Measurements from ENCODE around the gene E2F3.

The E2F3 gene

GRCh38 chr6:20401205-20402091 is at the start of gene E2F3:
Gene E2F3 (plus strand): TSS chr6:20401879. CDS start chr6:20402233, 354 bp downstream.
- ATAC-seq: peak; percentile 82 to 84

DNA sequence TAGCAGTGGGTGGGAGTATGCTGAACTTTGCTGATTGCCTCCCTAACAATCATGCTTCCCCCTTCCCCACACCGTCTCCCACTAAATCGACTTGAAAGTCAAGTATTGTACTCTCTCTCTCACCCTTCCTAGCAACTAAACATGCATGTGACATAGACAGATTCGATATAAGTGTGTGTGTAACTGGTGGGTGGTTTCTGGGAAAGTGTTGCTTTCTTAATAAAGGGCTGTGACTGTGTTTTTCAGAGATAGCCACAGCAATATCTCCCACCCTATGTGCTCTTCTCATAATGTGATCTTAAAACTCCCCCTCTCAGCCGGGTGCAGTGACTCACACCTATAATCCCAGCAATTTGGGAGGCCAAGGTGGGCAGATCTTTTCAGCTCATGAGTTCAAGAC is 49.3 kb upstream of the E2F3 start:
- no peak for ATAC-seq

- ATAC-seq: no peak
Observed at GRCh38 chr6:20353134-20353533, 48.5 kb upstream of the E2F3 start.

DNA sequence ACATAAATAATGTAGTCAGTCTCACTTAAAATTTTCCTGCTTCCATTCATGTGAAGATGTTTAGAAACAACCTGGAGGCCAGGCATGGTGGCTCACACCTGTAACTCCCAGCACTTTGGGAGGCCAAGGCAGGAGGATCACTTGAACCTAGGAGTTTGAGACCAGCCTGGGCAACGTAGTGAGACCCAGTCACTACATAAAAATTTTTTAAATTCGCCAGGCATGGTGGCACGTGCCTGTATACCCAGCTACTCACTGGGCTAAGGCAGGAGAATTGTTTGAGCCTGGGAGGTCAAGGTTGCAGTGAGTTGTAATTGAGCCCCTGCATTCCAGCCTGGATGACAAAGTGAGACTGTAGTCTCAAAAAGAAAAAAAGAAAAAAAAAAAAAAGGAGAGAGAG is 47.3 kb upstream of the E2F3 start:
- ATAC-seq: no peak

GRCh38 chr6:20360471-20361119 is 41.1 kb upstream of the E2F3 start:
- ATAC-seq: no peak

DNA sequence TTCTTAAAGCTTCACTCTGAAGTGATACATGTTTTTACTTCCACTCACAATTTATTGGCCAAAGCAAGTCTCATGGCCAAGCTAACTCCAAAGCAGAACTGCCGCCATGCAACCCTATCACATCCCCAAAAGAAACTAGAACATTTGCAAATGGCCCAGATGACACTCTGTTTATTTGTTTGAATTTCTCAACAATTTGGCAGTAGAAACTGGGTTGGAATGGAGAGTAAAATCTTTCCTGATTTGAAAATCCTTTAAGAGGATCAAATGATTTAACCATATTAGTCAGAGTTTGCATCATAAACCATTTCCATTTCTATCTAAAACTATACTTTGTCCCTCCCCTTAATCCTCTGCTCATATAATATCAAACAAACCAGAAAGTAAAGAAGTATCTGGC is 39.1 kb upstream of the E2F3 start:
- no peak for ATAC-seq

- ATAC-seq: peak; percentile 25 to 44
Observed at GRCh38 chr6:20364327-20364726, 37.4 kb upstream of the E2F3 start.

DNA sequence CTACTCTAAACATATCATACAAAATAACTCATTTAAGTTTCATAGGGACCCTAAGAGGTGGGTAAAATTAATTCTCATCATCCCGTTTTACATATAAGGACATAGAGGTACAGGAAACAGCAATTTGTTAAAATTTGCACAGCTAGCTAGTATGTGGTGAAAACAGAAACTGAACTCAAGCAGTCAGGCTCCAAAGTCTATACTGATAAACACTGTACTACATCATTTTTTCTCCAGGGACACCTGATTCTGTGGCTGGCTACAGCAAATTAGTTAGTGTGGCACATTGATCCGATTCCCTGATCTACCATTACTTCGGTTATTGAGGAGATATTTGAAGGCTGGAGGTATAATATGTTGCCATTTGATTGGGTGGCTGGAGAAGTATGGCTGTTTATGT is 36.2 kb upstream of the E2F3 start:
- peak in 1 of 2 donors; percentile 33 for ATAC-seq

- peak in 1 of 2 donors; percentile 15 for ATAC-seq
Observed at GRCh38 chr6:20366082-20366830, 35.4 kb upstream of the E2F3 start.

DNA sequence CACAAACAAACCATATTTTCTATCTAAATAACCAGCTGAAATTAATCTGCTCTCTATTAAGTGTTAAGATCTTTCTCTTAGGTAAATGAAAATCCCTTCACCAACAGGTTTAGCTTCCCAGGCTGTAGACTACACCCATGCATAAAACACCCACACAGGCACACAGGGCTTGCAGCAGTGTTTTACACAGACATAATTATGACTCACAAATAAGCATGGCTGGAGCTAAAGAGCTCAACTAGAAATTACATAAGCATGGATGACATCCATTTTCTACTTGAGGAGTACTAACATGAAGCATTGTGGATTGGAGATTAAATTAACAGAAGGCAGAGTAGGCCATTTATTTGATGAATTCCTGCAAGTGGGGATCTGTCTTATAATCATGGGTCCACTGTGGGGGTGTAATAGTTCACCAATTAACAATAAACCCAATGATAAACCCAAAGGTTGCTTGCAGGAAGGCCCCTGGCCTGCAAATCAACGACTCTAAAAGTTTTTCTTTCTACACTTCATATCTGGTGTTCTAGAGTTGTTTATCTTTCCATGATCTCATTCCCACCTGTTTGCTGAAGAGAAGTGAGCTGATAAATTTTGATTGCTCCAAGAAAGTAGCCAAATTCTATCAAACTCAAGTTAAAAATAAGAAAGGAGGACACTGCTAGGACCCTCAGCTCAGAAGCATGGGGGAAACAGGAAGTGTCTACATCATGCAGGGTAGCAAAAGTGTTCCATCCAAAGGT is 33.8 kb upstream of the E2F3 start:
- peak; percentile 70 to 73 for ATAC-seq

DNA sequence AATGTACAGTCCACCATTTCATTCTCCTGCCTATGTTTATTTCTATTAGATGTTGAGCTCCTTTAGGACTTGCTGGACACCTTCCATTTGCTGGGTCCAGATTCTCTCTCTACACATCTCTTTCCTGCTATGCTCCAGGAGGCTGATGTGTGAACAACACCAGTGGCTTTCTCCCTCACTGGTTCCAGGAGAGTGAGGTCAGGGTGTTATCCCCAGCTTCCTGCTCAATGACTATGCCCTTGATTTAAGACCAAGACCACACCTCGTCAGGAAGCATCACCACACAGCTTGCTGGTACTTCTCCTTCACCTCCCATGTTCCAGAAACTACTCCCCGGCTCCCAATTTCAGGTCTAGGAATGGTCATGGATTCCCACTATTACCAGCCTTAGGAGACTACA is 31.3 kb upstream of the E2F3 start:
- ATAC-seq: no peak

DNA sequence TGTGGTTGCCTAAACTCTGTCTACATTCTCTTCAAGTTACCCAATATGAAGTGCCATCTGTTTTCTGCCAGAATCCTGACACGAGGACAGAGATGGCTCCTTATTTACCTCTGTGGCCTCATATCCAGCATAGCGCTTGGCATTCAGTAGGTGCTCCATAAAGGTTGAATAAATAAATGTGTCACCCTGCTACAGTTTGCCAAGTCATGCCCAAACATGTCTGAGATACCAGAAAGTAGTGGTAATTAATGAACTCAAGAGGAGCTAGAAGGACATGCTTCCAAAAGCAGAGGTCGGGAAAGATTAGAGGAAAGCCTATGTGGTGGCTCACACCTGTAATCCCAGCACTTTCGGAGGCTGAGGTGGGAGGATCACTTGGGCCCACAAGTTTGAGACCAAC is 30.9 kb upstream of the E2F3 start:
- no peak for ATAC-seq

DNA sequence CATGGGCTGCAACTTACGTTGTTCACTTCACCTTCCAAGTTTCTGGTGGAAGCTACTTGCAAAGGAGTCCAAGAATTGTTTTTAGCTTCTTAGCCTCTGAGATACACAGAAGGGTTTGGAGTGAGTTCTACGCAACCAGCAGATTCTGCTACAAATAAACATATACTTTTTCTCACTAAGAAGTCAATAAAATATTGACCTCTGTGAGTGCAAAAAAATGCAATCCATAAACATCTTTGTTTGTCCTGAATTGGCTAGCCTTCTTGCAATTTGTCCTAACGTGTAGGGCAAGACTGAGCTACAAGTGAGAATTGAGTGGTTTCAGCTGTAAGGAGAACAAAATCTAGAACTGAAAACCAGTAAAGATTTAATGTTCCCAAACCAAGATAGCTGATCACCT is 26.2 kb upstream of the E2F3 start:
- ATAC-seq: no peak

DNA sequence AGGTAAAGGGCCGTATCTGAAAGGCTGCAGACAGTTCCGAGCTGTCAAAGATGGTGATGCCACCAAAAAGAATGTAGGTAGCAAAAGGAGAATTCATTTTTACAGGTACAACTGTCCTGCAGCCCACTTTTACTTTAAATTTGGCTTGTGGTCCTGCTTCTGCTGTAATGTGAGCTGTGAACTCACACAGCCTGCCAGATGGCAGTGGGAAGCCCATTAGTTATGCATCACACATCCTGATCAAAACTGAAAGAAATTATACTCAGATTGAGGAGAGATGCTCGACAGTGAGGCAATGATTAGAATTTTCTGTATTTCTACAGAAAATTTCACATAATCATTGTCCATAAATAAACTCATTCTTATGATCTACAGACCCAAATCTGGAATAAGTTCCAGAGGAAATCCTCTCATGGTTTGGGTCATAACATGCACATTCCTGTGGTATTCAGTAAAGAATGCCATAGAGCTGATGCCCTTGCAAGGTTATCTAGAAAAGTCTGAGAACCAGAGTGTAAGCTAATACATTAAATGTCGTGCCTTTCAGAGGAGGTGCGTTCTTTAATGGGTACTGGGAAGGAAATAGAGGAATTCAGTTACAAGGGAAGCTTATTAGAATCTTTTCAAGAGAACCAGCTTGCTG is 23.9 kb upstream of the E2F3 start:
- ATAC-seq: peak; percentile 51 to 55

- no peak for ATAC-seq
Observed at GRCh38 chr6:20379231-20379630, 22.4 kb upstream of the E2F3 start.

DNA sequence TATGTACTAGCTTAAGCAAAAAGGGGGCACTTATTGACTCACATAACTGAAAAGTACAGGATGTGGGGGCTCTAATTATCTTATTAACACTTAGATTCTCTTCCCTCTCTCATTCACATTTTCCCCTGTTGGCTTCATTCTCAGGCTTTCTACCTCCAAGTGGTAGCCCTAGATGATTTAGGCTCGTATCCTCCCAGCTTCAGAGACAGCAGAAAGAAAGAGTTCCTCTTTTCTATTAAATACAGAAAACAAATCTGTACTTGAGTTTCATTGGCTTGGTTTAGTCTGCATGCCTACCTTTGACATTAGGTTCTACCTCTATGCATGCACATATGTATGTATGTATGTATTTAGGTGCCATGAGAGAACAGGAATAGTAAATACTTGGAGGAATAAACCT is 15.5 kb upstream of the E2F3 start:
- ATAC-seq: no peak

DNA sequence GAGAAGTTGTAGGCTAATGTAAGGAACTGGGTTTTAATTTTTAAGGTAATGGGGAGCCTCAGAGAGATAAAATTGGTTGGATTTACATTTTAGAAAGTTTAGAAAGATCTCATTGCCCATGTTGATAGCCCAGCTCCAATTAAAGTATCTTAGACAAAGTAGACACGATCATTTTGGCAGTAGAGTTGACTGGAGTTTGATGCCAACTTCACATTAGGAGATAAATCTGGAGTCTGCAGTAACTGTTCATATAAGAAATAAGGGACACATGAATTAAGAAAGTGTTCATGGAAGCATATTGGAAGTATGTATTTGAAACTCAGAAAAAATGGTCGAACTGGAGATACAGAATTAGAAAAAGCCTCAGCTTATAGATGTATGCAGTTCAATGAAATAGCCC is 12.6 kb upstream of the E2F3 start:
- ATAC-seq: no peak

- no peak for ATAC-seq
Observed at GRCh38 chr6:20393297-20393696, 8.4 kb upstream of the E2F3 start.

DNA sequence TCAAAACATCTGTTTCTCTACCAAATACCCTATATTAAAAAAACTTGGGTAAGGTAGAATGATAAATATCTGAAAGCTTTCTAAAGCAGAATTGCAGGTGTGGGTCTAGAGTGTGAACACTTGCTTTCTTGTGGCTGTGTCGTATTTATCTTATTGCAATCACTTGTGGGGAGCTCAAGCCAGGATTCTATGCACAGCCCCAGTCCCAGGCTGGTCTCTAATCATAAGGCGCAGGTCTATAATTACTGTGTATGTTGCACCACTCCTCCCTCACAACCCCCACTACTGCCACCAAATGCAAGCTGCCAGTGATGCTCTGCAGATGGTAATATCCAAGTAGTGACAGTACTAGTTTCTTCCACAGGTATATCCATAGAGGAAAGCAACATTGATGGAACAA is 2.2 kb upstream of the E2F3 start:
- no peak for ATAC-seq

GRCh38 chr6:20400456-20401204 is 1.0 kb upstream of the E2F3 start:
- no peak for ATAC-seq

GRCh38 chr6:20402092-20402341 is 338 bp downstream of the E2F3 start:
- no peak for ATAC-seq

Data from activated CD4-positive, CD25-positive, alpha-beta regulatory T cell treated with anti-CD3 and anti-CD28 coated beads, Interleukin-2, amount 50 U/mL, for 24 hours (primary cell).